ENCODE measurements around the gene PRICKLE3.

The PRICKLE3 gene

GRCh38 chrX:49214416-49214815 lies 28.2 kb upstream of the PRICKLE3 start:
- TF ChIP-seq CTCF (conservative IDR thresholded peaks at IDR 0.05; ENCODE audit: low read length), result no peak
- DNase-seq (ENCODE audit: low read depth), result no peak

GRCh38 chrX:49212861-49213260 lies 26.7 kb upstream of the PRICKLE3 start:
- no peak overlapping the region for H3K4me3 ChIP-seq (ENCODE audit: low read length)
- no peak for TF ChIP-seq CTCF (conservative IDR thresholded peaks at IDR 0.05; ENCODE audit: low read length)
- no peak for DNase-seq (ENCODE audit: low read depth)

More at GRCh38 chrX:49214416-49214815, 28.2 kb upstream of the PRICKLE3 start:
- H3K4me3 ChIP-seq (ENCODE audit: low read length), result no peak overlapping the region

GRCh38 chrX:49212209-49212608 lies 26.0 kb upstream of the PRICKLE3 start:
- TF ChIP-seq CTCF (conservative IDR thresholded peaks at IDR 0.05; ENCODE audit: low read length), result no peak
- DNase-seq (ENCODE audit: low read depth), result no peak
- no peak overlapping the region for H3K4me3 ChIP-seq (ENCODE audit: low read length)

GRCh38 chrX:49211074-49211473 lies 24.9 kb upstream of the PRICKLE3 start:
- no peak for DNase-seq (ENCODE audit: low read depth)
- H3K4me3 ChIP-seq (ENCODE audit: low read length), result no peak overlapping the region
- no peak for TF ChIP-seq CTCF (conservative IDR thresholded peaks at IDR 0.05; ENCODE audit: low read length)

- no peak for DNase-seq (ENCODE audit: low read depth)
- H3K4me3 ChIP-seq (ENCODE audit: low read length), result no peak overlapping the region
- TF ChIP-seq CTCF (conservative IDR thresholded peaks at IDR 0.05; ENCODE audit: low read length), result no peak
Measured at GRCh38 chrX:49210406-49210805, 24.2 kb upstream of the PRICKLE3 start.

GRCh38 chrX:49209434-49210251 lies 23.5 kb upstream of the PRICKLE3 start:
- TF ChIP-seq CTCF (conservative IDR thresholded peaks at IDR 0.05; ENCODE audit: low read length), result no peak
- H3K4me3 ChIP-seq (ENCODE audit: low read length), result no peak overlapping the region
- DNase-seq (ENCODE audit: low read depth), result no peak

- no peak for TF ChIP-seq CTCF (conservative IDR thresholded peaks at IDR 0.05; ENCODE audit: low read length)
- no peak overlapping the region for H3K4me3 ChIP-seq (ENCODE audit: low read length)
- no peak for DNase-seq (ENCODE audit: low read depth)
Measured at GRCh38 chrX:49208399-49208798, 22.2 kb upstream of the PRICKLE3 start.
